GM13976 (cell line): Measurements from ENCODE around the gene SMAD1.

Source experiments
- DNase-seq: peaks from one replicate; pipeline ENCODE4 v3.0.0; 2012; ENCODE audit warnings: low spot score
- CTCF ChIP-seq: IDR thresholded peaks from 2 replicates; pipeline ENCODE4 v1.5.1; 2012; ENCODE audit warnings: borderline replicate concordance, mild to moderate bottlenecking; ENCODE audit not compliant: insufficient read depth; ENCODE audit errors: extremely low read depth, missing control alignments, control extremely low read depth
- in situ Hi-C: fragments of 300-500 bp; cut with MboI; formaldehyde crosslinking; loops from one replicate; pipeline ENCODE4 v1.12.0; 2022; ENCODE audit warnings: low sequenced_read_pairs, mixed read lengths, inconsistent platforms; ENCODE audit not compliant: unreplicated experiment

SMAD1 gene

GRCh38 chr4:145481164-145481941 lies at the start of gene SMAD1:
Gene SMAD1, plus strand, starts transcription at chr4:145481853. Its CDS starts 32,761 bp downstream, at chr4:145514614.
- DNase-seq, result peak; percentile 24
- in situ Hi-C loops, result no loop called here
- no peak for TF ChIP-seq CTCF

DNA sequence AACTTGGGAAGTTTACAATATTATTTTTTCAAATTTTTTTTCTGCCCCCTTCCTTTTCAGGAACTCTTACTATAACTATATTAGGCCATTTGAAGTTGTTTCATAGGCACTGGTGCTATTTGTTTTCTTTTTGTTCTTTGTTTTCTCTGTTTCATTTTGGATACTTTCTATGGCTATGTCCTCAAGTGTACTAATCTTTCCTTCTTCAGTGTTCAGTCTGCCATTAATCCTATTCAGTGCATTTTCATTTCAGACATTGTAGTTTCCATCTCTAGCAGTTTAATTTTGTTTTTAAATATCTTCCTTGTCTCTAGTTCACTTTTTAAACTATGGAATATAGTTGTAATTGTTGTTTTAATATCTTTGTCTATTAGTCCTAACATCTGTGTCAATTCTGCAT lies 48.0 kb upstream of the SMAD1 start:
- DNase-seq, result no peak
- TF ChIP-seq CTCF, result no peak
- in situ Hi-C loops, result no loop called here

DNA sequence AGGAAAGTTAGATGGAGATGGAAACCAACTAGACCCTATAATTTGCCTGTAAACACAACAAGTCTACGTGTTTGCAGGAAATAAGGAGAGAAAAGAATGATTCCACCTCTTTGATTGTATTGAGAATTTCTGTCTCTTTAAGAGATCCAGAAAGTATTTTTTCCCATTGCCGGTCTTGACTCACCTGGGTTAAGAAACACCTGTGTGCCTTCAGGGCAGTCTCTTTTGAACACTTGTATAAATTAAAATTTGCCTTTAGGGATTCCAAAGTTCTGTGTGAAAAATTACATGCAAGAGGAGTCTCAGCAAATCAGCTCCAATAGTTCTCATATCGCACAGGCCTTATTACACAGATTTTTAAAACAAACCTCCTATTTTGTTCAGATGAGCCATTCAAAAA lies 46.0 kb upstream of the SMAD1 start:
- DNase-seq, result no peak
- in situ Hi-C loops, result no loop called here
- TF ChIP-seq CTCF, result no peak

GRCh38 chr4:145436114-145436513 lies 45.5 kb upstream of the SMAD1 start:
- TF ChIP-seq CTCF, result no peak
- no peak for DNase-seq
- in situ Hi-C loops, result no loop called here

DNA sequence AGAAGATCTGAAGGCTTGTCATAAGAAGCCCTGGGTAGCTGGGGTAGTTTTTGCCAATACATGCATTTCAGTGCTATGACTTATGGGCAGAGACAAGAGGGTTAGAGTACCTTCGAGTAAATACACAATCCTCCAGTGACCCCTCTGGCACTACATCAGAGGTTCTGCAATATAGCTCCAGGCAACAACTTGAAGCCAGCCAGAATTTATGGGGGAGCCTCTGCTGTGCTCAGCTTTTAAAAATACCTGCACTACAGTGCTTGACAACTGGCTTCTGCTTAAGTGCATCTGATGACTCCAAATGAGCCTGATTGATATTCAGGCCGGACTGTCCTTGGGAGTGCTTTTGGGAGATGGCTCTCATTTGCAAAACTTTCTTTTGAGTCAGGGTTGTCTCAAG lies 44.9 kb upstream of the SMAD1 start:
- no peak for TF ChIP-seq CTCF
- in situ Hi-C loops, result no loop called here
- no peak for DNase-seq

GRCh38 chr4:145437466-145437865 lies 44.2 kb upstream of the SMAD1 start:
- DNase-seq, result no peak
- TF ChIP-seq CTCF, result no peak
- in situ Hi-C loops, result no loop called here

- in situ Hi-C loops, result no loop called here
- DNase-seq, result no peak
Measured at GRCh38 chr4:145438298-145438697, 43.4 kb upstream of the SMAD1 start.

More at GRCh38 chr4:145438298-145438697, 43.4 kb upstream of the SMAD1 start:
- no peak for TF ChIP-seq CTCF
